Urinary bladder (tissue), 4 donors: Measurements from ENCODE around the gene AOPEP. TPM values are rescaled to one million over a fixed set of nuclear protein-coding genes. Genes with fewer than 3 reads are reported as not detected.

Experiments used
- DNase-seq: peaks from one replicate; pipeline ENCODE4 v3.0.0-alpha.2; 2015; ENCODE audit errors: extremely low spot score
- H3K27ac ChIP-seq: one replicate; pipeline ENCODE4 v1.5.1; 2013; ENCODE audit warnings: low read depth, mild to moderate bottlenecking, moderate library complexity
- H3K36me3 ChIP-seq: one replicate; pipeline ENCODE4 v1.6.1; 2013; ENCODE audit warnings: mild to moderate bottlenecking, moderate library complexity; ENCODE audit not compliant: insufficient read depth
- H3K4me1 ChIP-seq: one replicate; pipeline ENCODE4 v1.6.1; 2013; ENCODE audit warnings: mild to moderate bottlenecking, moderate library complexity; ENCODE audit not compliant: insufficient read depth
- H3K4me3 ChIP-seq: one replicate; pipeline ENCODE4 v1.5.1; 2013; ENCODE audit warnings: low read depth, low read length
- WGBS: extraction: QIAGEN DNeasy Blood & Tissue Kit; methylation state at CpG from one replicate; pipeline ENCODE4 v1.1.7; 2013; 5-methylcytosine and 5-hydroxymethylcytosine counted together
- polyA plus RNA-seq: library from polyadenylated mRNA; stranded (reverse); fragments of 200-250 nt; gene quantifications from one replicate; pipeline ENCODE4 v1.2.3, GENCODE V29; 2013
- total RNA-seq: library from RNA; depleted of rRNA; stranded (reverse); fragments of >200 nt; gene quantifications from one replicate; pipeline ENCODE4 v1.2.3, GENCODE V29; 2014
- donor health status: healthy with polysubstance abuse.
- donor health status: healthy.

The AOPEP gene
- total and polyA plus RNA-seq, 2 donors = 99.2 to 136 TPM

DNA sequence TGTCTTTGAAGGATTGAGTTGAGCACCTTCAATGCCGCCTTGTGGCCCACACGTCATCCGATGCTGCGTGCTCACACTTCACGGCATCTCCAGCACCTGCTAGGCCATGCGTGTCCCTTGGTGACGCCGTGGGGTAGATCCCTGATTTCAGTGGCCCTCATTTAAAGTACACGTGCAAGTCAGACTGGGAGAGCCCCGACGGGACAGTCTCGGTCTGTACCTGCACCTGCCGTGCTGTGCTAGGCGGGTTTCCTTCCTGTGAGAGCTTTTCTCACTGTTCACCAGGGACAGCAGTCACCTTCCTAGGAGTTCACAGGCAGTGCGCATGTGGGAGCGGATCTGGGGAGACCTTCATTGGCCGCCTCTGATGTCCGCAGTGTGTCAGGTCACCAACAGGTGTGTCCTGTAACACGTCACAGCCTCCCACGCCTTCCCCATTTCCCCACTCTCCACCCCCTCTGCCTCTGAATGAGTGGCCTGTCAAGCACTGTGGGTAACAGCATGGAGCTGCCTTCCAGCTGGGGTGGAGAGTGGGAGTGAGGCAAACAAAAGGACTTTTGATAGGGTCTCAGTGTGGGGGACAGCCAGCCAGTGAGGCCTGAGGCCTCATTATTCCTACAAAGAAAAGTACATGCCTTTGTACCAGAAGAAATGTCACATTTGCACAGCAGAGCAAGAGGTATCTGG lies 354.6 kb downstream of the AOPEP start:
- Histone ChIP-seq H3K36me3 (peaks cover 5% of the 10 kb centered on the region), H3K27ac (no peak overlapping the region), H3K4me3 (no peak overlapping the region), H3K4me1 (no peaks in the 10 kb centered on the region)
- no peak for DNase-seq
- 85% methylated on average over 20 of the region's 20 CpGs for WGBS

DNA sequence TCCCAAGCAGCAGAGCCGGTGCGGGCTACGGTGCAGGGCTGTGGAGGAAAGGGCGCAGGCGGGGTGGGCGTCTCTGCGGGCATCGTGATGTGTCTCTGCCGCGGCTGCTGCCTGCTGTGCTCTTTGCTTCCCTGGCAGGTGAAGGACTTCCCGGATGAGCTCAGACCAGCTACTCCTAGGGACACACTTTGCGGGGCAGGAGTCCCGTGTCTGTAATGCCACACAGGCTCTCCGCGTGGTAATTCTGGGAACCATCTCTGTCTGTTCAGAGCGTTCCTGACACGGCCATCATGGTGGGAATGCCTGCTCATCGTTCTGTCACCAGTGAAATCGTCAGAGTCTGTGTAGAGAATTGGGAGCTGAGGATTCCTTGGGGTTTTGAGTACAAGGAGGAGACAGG lies 355.5 kb downstream of the AOPEP start:
- Histone ChIP-seq H3K27ac (no peak overlapping the region), H3K36me3 (peaks cover 5% of the 10 kb centered on the region), H3K4me3 (no peak overlapping the region), H3K4me1 (no peaks in the 10 kb centered on the region)
- WGBS = 70% methylated on average over 19 of the region's 19 CpGs
- DNase-seq = no peak

- WGBS = 75% methylated on average over 18 of the region's 18 CpGs
- no peak overlapping the region for H3K27ac ChIP-seq
- peaks cover 5% of the 10 kb centered on the region for H3K36me3 ChIP-seq
Measured at GRCh38 chr9:95082401-95083084, 356.0 kb downstream of the AOPEP start.

GRCh38 chr9:95083086-95083768 lies 356.7 kb downstream of the AOPEP start:
- H3K36me3 ChIP-seq = peaks cover 5% of the 10 kb centered on the region
- no peak overlapping the region for H3K27ac ChIP-seq
- no peak for DNase-seq
- WGBS = 90% methylated on average over 39 of the region's 39 CpGs
- H3K4me1 ChIP-seq = no peaks in the 10 kb centered on the region
- no peak overlapping the region for H3K4me3 ChIP-seq

More at GRCh38 chr9:95082401-95083084, 356.0 kb downstream of the AOPEP start:
- no peak for DNase-seq
- H3K4me1 ChIP-seq = no peaks in the 10 kb centered on the region
- no peak overlapping the region for H3K4me3 ChIP-seq

GRCh38 chr9:95084254-95084934 lies 357.9 kb downstream of the AOPEP start:
- Histone ChIP-seq H3K36me3 (peaks cover 5% of the 10 kb centered on the region), H3K4me3 (no peak overlapping the region), H3K27ac (no peak overlapping the region), H3K4me1 (no peaks in the 10 kb centered on the region)
- 73% methylated on average over 19 of the region's 19 CpGs for WGBS
- no peak for DNase-seq

- H3K4me3 ChIP-seq = no peak overlapping the region
- H3K27ac ChIP-seq = no peak overlapping the region
- no peaks in the 10 kb centered on the region for H3K4me1 ChIP-seq
- no peak for DNase-seq
- WGBS = 85% methylated on average over 29 of the region's 29 CpGs
- peaks cover 5% of the 10 kb centered on the region for H3K36me3 ChIP-seq
Measured at GRCh38 chr9:95085036-95085770, 358.7 kb downstream of the AOPEP start.

DNA sequence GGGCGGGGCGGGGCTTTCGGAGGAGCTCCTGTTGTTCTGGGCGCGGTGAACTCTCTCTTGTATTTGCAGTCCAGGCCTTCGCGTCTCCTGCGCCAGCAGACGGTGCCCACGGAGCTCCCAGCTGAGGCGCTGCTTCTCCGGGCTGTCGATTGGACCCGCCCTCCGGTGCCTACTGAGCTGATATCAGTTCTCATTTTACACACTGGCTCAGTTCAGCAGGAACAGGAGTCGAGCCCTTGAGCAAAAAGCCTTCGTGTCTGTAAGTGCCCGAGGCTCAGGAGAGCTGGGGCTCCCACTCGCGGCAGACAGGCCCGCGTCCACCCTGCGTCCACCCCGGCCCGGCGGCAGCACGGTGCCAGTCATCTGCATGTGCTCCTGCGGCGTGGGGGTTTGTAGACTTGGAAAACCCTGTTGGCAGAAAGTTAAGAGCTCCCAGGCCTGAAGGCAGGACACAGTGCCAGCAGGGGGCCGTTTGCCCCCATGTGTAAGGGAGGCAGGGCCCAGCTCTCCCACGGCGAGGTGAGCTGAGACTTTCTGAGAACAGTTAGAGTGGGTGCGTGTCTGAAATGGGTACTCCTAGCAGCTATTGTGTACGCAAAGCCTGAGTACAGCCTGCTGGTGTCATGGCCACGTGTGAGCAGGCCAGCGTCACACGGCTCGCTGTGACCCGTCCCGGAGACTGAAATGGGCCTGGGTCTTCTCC lies 359.5 kb downstream of the AOPEP start:
- no peak overlapping the region for H3K4me3 ChIP-seq
- DNase-seq = no peak
- peaks cover 5% of the 10 kb centered on the region for H3K36me3 ChIP-seq
- no peaks in the 10 kb centered on the region for H3K4me1 ChIP-seq
- H3K27ac ChIP-seq = no peak overlapping the region
- 69% methylated on average over 40 of the region's 40 CpGs for WGBS

GRCh38 chr9:95086564-95086955 lies 360.1 kb downstream of the AOPEP start:
- H3K4me1 ChIP-seq = no peaks in the 10 kb centered on the region
- no peak overlapping the region for H3K4me3 ChIP-seq
- no peak overlapping the region for H3K27ac ChIP-seq
- peaks cover 5% of the 10 kb centered on the region for H3K36me3 ChIP-seq
- WGBS = 63% methylated on average over 8 of the region's 8 CpGs
- no peak for DNase-seq

GRCh38 chr9:95087659-95088242 lies 361.3 kb downstream of the AOPEP start:
- WGBS = 61% methylated on average over 9 of the region's 9 CpGs
- Histone ChIP-seq H3K27ac (no peak overlapping the region), H3K4me1 (no peaks in the 10 kb centered on the region), H3K36me3 (peaks cover 3% of the 10 kb centered on the region), H3K4me3 (no peak overlapping the region)
- DNase-seq = no peak

- Histone ChIP-seq H3K36me3 (peaks cover 3% of the 10 kb centered on the region), H3K4me3 (no peak overlapping the region), H3K4me1 (no peaks in the 10 kb centered on the region), H3K27ac (no peak overlapping the region)
- WGBS = 70% methylated on average over 26 of the region's 26 CpGs
- no peak for DNase-seq
Measured at GRCh38 chr9:95088421-95089161, 362.1 kb downstream of the AOPEP start.

GRCh38 chr9:95089257-95090022 lies 362.9 kb downstream of the AOPEP start:
- no peak overlapping the region for H3K27ac ChIP-seq
- no peaks in the 10 kb centered on the region for H3K4me1 ChIP-seq
- DNase-seq = no peak
- WGBS = 67% methylated on average over 16 of the region's 16 CpGs
- peaks cover 3% of the 10 kb centered on the region for H3K36me3 ChIP-seq
- no peak overlapping the region for H3K4me3 ChIP-seq
